Upper lobe of right lung (tissue), 1 donor: ENCODE results near the gene PTRH2. TPM values are rescaled to one million over a fixed set of nuclear protein-coding genes. Genes with fewer than 3 reads are reported as not detected.

Source experiments
- ATAC-seq: fragments of 200-7000 bp; cut with Tn5 transposase; one replicate; pipeline ENCODE4 v1.9.1; 2020; ENCODE audit warnings: mild to moderate bottlenecking, moderate library complexity
- DNase-seq: peaks from one replicate; pipeline ENCODE4 v3.0.0-alpha.2; 2020
- H3K27ac ChIP-seq: fragments of 200-600 bp; one replicate; pipeline ENCODE4 v1.8.0; 2022
- H3K27me3 ChIP-seq: fragments of 200-600 bp; one replicate; pipeline ENCODE4 v1.8.0; 2022; ENCODE audit warnings: mild to moderate bottlenecking
- H3K36me3 ChIP-seq: fragments of 200-600 bp; one replicate; pipeline ENCODE4 v1.8.0; 2022
- H3K4me1 ChIP-seq: fragments of 200-600 bp; one replicate; pipeline ENCODE4 v1.8.0; 2022
- H3K4me3 ChIP-seq: fragments of 200-600 bp; one replicate; pipeline ENCODE4 v1.8.0; 2022; ENCODE audit warnings: mild to moderate bottlenecking
- H3K9me3 ChIP-seq: fragments of 200-600 bp; one replicate; pipeline ENCODE4 v1.8.0; 2022
- intact Hi-C: fragments of 100-400 bp; cut with DNase I; formaldehyde crosslinking; loops from one replicate; pipeline ENCODE4 v1.11.0; 2022
- total RNA-seq: library from RNA; stranded (reverse); fragmentation: NEBNext Ultra II Directional; extraction: Animal tissue kit (Norgen Biotek cat#: 25700); gene quantifications from one replicate; pipeline ENCODE4 v1.2.1, GENCODE V29; 2021
- TF ChIP-seq, protein P1 (sequence below): fragments of 200-600 bp; IDR thresholded peaks from one replicate; pipeline ENCODE4 v1.8.0; 2022; ENCODE audit warnings: antibody characterized with exemption
- donor health status: DM: no; HTN: yes; CAD: no; lungs with severe emphysema.

PTRH2 gene
- total RNA-seq, 1 donor from 2014 or later: 19.6 TPM

DNA sequence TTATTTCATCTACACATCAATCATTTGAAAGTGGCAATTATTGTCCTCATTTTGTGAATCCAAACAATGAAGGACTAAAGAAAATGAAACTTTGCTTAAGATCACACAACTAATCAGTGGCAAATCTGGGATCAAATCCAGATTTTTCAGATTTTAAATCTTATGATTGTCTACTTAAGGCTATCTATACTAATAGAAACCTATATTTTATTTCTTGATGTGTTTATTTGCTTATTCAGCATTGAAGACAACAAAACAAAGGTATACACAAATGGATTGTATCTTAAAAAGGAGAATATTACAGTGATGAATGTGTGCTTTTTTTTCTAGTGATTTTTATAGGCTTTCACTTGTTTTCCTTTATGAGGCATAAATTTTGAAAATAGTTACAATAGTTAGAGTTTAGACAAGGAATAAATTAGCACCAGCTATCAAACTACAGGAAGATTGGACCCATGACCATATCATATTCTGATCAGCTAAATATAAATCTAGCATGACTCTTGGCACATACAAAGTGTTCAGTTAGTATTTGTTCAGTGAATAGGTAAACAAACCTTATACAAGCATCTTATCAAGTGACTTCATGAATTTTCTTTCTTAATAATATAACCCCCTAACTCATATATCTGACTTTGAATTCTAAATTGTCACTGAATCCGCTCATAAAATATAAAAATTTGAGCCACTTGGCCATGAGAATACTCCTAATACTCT, 20.7 kb upstream of the PTRH2 start:
- H3K27me3 ChIP-seq: no peaks in the 10 kb centered on the region
- H3K9me3 ChIP-seq: no peaks in the 10 kb centered on the region
- intact Hi-C loops: no loop called here
- peaks cover 10% of the 10 kb centered on the region for H3K36me3 ChIP-seq
- H3K27ac ChIP-seq: no peak overlapping the region
- TF ChIP-seq, protein P1, sequence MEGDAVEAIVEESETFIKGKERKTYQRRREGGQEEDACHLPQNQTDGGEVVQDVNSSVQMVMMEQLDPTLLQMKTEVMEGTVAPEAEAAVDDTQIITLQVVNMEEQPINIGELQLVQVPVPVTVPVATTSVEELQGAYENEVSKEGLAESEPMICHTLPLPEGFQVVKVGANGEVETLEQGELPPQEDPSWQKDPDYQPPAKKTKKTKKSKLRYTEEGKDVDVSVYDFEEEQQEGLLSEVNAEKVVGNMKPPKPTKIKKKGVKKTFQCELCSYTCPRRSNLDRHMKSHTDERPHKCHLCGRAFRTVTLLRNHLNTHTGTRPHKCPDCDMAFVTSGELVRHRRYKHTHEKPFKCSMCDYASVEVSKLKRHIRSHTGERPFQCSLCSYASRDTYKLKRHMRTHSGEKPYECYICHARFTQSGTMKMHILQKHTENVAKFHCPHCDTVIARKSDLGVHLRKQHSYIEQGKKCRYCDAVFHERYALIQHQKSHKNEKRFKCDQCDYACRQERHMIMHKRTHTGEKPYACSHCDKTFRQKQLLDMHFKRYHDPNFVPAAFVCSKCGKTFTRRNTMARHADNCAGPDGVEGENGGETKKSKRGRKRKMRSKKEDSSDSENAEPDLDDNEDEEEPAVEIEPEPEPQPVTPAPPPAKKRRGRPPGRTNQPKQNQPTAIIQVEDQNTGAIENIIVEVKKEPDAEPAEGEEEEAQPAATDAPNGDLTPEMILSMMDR: no peak
- ATAC-seq: no peak
- H3K4me3 ChIP-seq: no peak overlapping the region
- peaks cover 15% of the 10 kb centered on the region for H3K4me1 ChIP-seq
- no peak for DNase-seq

DNA sequence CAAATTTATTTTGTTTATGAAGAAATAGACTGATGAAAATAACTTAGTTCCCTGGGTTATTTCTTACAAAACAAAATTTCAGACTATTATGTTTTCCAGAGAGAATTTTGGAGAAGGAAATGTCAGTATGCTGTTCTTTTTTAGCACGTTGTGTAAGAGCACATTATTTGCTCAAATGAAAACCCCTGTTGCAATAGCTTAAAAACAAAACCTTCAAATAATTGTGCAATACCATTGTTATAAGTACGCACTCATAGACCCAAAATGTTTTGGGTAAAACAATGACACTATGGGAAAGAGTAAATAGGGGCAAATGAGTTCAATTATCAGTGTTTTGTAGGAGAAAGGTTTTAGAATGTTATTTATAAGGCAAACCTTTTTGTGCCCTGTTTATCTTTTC, 18.5 kb upstream of the PTRH2 start:
- no peak for DNase-seq
- Histone ChIP-seq H3K9me3 (no peaks in the 10 kb centered on the region), H3K36me3 (no peaks in the 10 kb centered on the region), H3K4me1 (peaks cover 15% of the 10 kb centered on the region), H3K4me3 (no peak overlapping the region), H3K27me3 (no peaks in the 10 kb centered on the region), H3K27ac (peak overlapping the region; percentile 33)
- ATAC-seq: peak; percentile 27
- TF ChIP-seq, protein P1: no peak
- intact Hi-C loops: no loop called here

DNA sequence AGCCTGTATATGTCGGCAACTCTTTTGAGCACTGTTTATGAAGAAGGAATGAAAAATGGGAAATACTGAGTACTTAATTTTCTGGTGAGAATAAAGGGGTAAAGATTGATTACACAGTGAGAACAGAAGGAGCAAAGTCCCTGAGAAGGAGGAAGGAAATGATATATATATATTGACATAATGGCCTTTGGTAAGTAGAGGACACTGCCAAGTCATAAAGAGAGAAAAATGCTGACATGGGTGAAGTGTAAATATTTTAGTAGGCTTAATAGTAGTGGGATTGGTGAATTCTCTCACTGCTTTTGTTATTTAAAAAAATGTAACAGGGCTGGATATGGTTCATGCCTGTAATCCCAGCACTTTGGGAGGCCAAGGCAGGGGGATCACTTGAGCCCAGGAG, 16.4 kb upstream of the PTRH2 start:
- ATAC-seq (no peak), DNase-seq (no peak)
- H3K4me1 ChIP-seq: peaks cover 15% of the 10 kb centered on the region
- H3K9me3 ChIP-seq: no peaks in the 10 kb centered on the region
- no peaks in the 10 kb centered on the region for H3K27me3 ChIP-seq
- TF ChIP-seq, protein P1: no peak
- H3K27ac ChIP-seq: no peak overlapping the region
- no peak overlapping the region for H3K4me3 ChIP-seq
- no peaks in the 10 kb centered on the region for H3K36me3 ChIP-seq
- intact Hi-C loops: no loop called here

DNA sequence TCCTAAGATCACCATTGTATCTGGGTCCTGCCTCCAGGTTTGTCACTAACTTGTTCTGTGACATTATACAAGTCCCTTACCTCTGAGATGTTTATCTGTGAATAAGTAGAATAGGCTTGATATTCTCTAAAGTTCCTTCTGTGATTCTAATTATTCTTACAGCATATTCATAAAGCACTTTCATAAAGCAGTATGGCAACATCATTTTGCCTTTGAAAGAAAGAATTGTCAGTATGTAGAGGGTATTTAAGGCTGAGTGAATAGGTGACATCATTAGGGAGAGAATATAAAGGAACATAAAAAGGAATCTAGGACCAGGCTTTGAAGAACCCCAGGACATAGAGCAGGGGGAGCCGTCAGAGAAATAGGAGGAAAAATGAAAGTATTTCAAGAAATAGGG, 15.8 kb upstream of the PTRH2 start:
- DNase-seq: no peak
- no peaks in the 10 kb centered on the region for H3K9me3 ChIP-seq

DNA sequence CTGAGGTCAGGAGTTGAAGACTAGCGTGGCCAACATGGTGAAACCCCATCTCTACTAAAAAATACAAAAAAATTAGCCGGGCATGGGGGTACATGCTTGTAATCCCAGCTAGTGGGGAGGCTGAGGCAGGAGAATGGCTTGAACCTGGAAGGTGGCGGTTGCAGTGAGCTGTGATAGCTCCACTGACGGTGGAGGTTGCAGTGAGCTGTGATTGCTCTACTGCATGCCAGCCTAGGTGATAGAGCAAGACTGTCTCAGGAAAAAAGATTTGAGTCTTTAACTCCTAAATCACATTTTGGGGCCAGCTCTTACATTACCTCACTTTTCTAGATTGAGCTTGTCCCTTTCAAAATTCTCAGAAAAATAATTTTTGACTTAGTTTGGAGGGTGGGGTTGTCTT, 15.4 kb upstream of the PTRH2 start:
- intact Hi-C loops: no loop called here

More for the DNA sequence above, 15.8 kb upstream of the PTRH2 start:
- intact Hi-C loops: no loop called here
- Histone ChIP-seq H3K27ac (no peak overlapping the region), H3K4me1 (peaks cover 15% of the 10 kb centered on the region), H3K36me3 (no peaks in the 10 kb centered on the region), H3K27me3 (no peaks in the 10 kb centered on the region), H3K4me3 (no peak overlapping the region)
- ATAC-seq: no peak
- TF ChIP-seq, protein P1: no peak

More for the DNA sequence above, 15.4 kb upstream of the PTRH2 start:
- Histone ChIP-seq H3K27ac (no peak overlapping the region), H3K9me3 (no peaks in the 10 kb centered on the region), H3K36me3 (no peaks in the 10 kb centered on the region), H3K4me3 (no peak overlapping the region), H3K27me3 (no peaks in the 10 kb centered on the region), H3K4me1 (peaks cover 15% of the 10 kb centered on the region)
- TF ChIP-seq, protein P1: no peak
- no peak for DNase-seq
- ATAC-seq: no peak
